Measurements from ENCODE around the gene NFKBIE.

NFKBIE gene

GRCh38 chr6:44258921-44259320 lies 6.4 kb downstream of the NFKBIE start:
- H3K79me2 ChIP-seq (ENCODE audit: low read length) = peaks cover 67% of the 10 kb centered on the region
- H3K4me2 ChIP-seq (ENCODE audit: low read length) = peak overlapping the region; percentile 99
- H4K20me1 ChIP-seq (ENCODE audit: insufficient read depth, low read length) = peaks cover 35% of the 10 kb centered on the region
- H3K27me3 ChIP-seq (ENCODE audit: low read depth, low read length) = no peaks in the 10 kb centered on the region
- no peak for TF ChIP-seq CTCF (IDR thresholded peaks at IDR 0.05; ENCODE audit: low read depth, low read length)
- TF ChIP-seq EZH2phosphoT487 (IDR thresholded peaks at IDR 0.05; ENCODE audit: low read depth) = no peak
- peak overlapping the region; percentile 99 for H3K9ac ChIP-seq (ENCODE audit: low read length)
- H3K27ac ChIP-seq (ENCODE audit: low read length) = peak overlapping the region; percentile 94
- H3K36me3 ChIP-seq (replicated peaks; ENCODE audit: low read depth, low read length) = peaks cover 72% of the 10 kb centered on the region
- H3K9me3 ChIP-seq (ENCODE audit: insufficient read depth, low read length) = no peaks in the 10 kb centered on the region
- peak overlapping the region; percentile 84 for H3K4me3 ChIP-seq (ENCODE audit: low read length)
- H2AFZ ChIP-seq (ENCODE audit: low read depth, low read length) = no peak overlapping the region
- H3K4me1 ChIP-seq (ENCODE audit: low read length) = peaks cover 66% of the 10 kb centered on the region

- TF ChIP-seq EZH2phosphoT487 (IDR thresholded peaks at IDR 0.05; ENCODE audit: low read depth) (no peak), CTCF (IDR thresholded peaks at IDR 0.05; ENCODE audit: low read depth, low read length) (no peak)
- Histone ChIP-seq H4K20me1 (ENCODE audit: insufficient read depth, low read length) (peaks cover 40% of the 10 kb centered on the region), H3K36me3 (replicated peaks; ENCODE audit: low read depth, low read length) (peaks cover 71% of the 10 kb centered on the region), H3K27ac (ENCODE audit: low read length) (peak overlapping the region; percentile 94), H3K4me3 (ENCODE audit: low read length) (peak overlapping the region; percentile 84), H3K4me1 (ENCODE audit: low read length) (peaks cover 66% of the 10 kb centered on the region), H3K79me2 (ENCODE audit: low read length) (peaks cover 63% of the 10 kb centered on the region), H3K27me3 (ENCODE audit: low read depth, low read length) (no peaks in the 10 kb centered on the region), H3K9me3 (ENCODE audit: insufficient read depth, low read length) (no peaks in the 10 kb centered on the region), H3K9ac (ENCODE audit: low read length) (peak overlapping the region; percentile 99), H2AFZ (ENCODE audit: low read depth, low read length) (no peak overlapping the region), H3K4me2 (ENCODE audit: low read length) (peak overlapping the region; percentile 99)
Measured at GRCh38 chr6:44258325-44258863, 7.0 kb downstream of the NFKBIE start.

GRCh38 chr6:44257753-44258324 lies 7.5 kb downstream of the NFKBIE start:
- peaks cover 61% of the 10 kb centered on the region for H3K79me2 ChIP-seq (ENCODE audit: low read length)
- peak overlapping the region; percentile 99 for H3K4me2 ChIP-seq (ENCODE audit: low read length)
- TF ChIP-seq EZH2phosphoT487 (IDR thresholded peaks at IDR 0.05; ENCODE audit: low read depth) (no peak), CTCF (IDR thresholded peaks at IDR 0.05; ENCODE audit: low read depth, low read length) (no peak)
- H3K27ac ChIP-seq (ENCODE audit: low read length) = peak overlapping the region; percentile 94
- peaks cover 66% of the 10 kb centered on the region for H3K4me1 ChIP-seq (ENCODE audit: low read length)
- H3K9me3 ChIP-seq (ENCODE audit: insufficient read depth, low read length) = no peaks in the 10 kb centered on the region
- peaks cover 45% of the 10 kb centered on the region for H4K20me1 ChIP-seq (ENCODE audit: insufficient read depth, low read length)
- H2AFZ ChIP-seq (ENCODE audit: low read depth, low read length) = no peak overlapping the region
- peak overlapping the region; percentile 84 for H3K4me3 ChIP-seq (ENCODE audit: low read length)
- H3K27me3 ChIP-seq (ENCODE audit: low read depth, low read length) = no peaks in the 10 kb centered on the region
- H3K36me3 ChIP-seq (replicated peaks; ENCODE audit: low read depth, low read length) = peaks cover 70% of the 10 kb centered on the region
- H3K9ac ChIP-seq (ENCODE audit: low read length) = peak overlapping the region; percentile 99

- Histone ChIP-seq H3K4me3 (ENCODE audit: low read length) (peak within 1 kb of the TSS; percentile 84), H4K20me1 (ENCODE audit: insufficient read depth, low read length) (peaks cover 46% of the 10 kb centered on the region), H3K27me3 (ENCODE audit: low read depth, low read length) (no peaks in the 10 kb centered on the region), H3K27ac (ENCODE audit: low read length) (peak within 1 kb of the TSS; percentile 94), H3K9ac (ENCODE audit: low read length) (peak within 1 kb of the TSS; percentile 99), H3K79me2 (ENCODE audit: low read length) (peaks cover 59% of the 10 kb centered on the region), H3K36me3 (replicated peaks; ENCODE audit: low read depth, low read length) (peaks cover 68% of the 10 kb centered on the region), H3K9me3 (ENCODE audit: insufficient read depth, low read length) (no peaks in the 10 kb centered on the region), H3K4me1 (ENCODE audit: low read length) (peaks cover 60% of the 10 kb centered on the region), H3K4me2 (ENCODE audit: low read length) (peak within 1 kb of the TSS; percentile 99), H2AFZ (ENCODE audit: low read depth, low read length) (no peak within 1 kb of the TSS; the same call in 1 of the 2 replicates)
- TF ChIP-seq EZH2phosphoT487 (IDR thresholded peaks at IDR 0.05; ENCODE audit: low read depth) (no peak), CTCF (IDR thresholded peaks at IDR 0.05; ENCODE audit: low read depth, low read length) (peak; percentile 62)
Measured at GRCh38 chr6:44257025-44257752, 8.2 kb downstream of the NFKBIE start, which contains the start of gene SLC35B2. Gene SLC35B2 (minus strand): TSS chr6:44257528. CDS start chr6:44257410, 118 bp downstream.
